Esophagus squamous epithelium (tissue), 5 donors: ENCODE data around the gene CHID1. TPM values are rescaled to one million over a fixed set of nuclear protein-coding genes. Genes with fewer than 3 reads are reported as not detected.

Experiments
- DNase-seq: peaks from one replicate; lab custom pipeline; 2025; lab: John Stamatoyannopoulos, UW
- H3K27ac ChIP-seq, 4 donors: fragments of 200-600 bp; sonication (generic); one replicate each; pipeline ENCODE4 v1.5.1; 2016 to 2019; ENCODE audit warnings: mild to moderate bottlenecking in 1 of 4
- H3K27me3 ChIP-seq, 4 donors: fragments of 200-600 bp; sonication (generic); 1 replicate in 3 of 4; 2 replicates in 1 of 4; pipeline versions ENCODE4 v1.5.1 to v1.6.0; 2017 to 2021; ENCODE audit warnings: antibody characterized with exemption in 1 of 4
- H3K36me3 ChIP-seq, 3 donors: fragments of 200-600 bp; sonication (generic); one replicate each; pipeline ENCODE4 v1.5.1; 2016 to 2019
- H3K4me1 ChIP-seq, 3 donors: fragments of 200-600 bp; sonication (generic); one replicate each; pipeline ENCODE4 v1.5.1; 2017 to 2019
- H3K4me3 ChIP-seq, 4 donors: fragments of 200-600 bp; sonication (generic); 1 replicate in 3 of 4; 2 replicates in 1 of 4; pipeline ENCODE4 v1.5.1; 2016 to 2019; ENCODE audit warnings: mild to moderate bottlenecking in 2 of 4, moderate library complexity in 1 of 4
- H3K9me3 ChIP-seq, 3 donors: fragments of 200-600 bp; sonication (generic); one replicate each; pipeline ENCODE4 v1.5.1; 2016 to 2019
- CTCF ChIP-seq, 6 experiments: fragments of 450-650 bp in 4 of 6; fragments of 200-600 bp in 2 of 6; sonication (generic) in 2 of 6; IDR thresholded peaks; one replicate each; pipeline ENCODE4 v1.5.1; 2016 to 2019; ENCODE audit warnings: antibody characterized with exemption in 6 of 6, mild to moderate bottlenecking in 4 of 6, moderate library complexity in 4 of 6
- POLR2A ChIP-seq, 4 donors: fragments of 450-650 bp; IDR thresholded peaks; one replicate each; pipeline ENCODE4 v1.6.1; 2017; ENCODE audit warnings: antibody characterized with exemption in 4 of 4, mild to moderate bottlenecking in 4 of 4, moderate library complexity in 3 of 4
- WGBS, 2 donors: methylation state at CpG; one replicate each; pipeline ENCODE4 v1.1.5; 2018; 5-methylcytosine and 5-hydroxymethylcytosine counted together
- intact Hi-C: fragments of 100-400 bp; cut with DNase I; formaldehyde crosslinking; loops from one replicate; pipeline ENCODE4 v1.15.0; 2022
- total RNA-seq, 4 donors: library from RNA; depleted of rRNA; stranded (reverse); fragments of >200 nt; gene quantifications; one replicate each; pipeline ENCODE4 v1.1.0, GENCODE V29; 2016
- donor health status: DM: yes; HTN: yes; CAD: no.

CHID1 gene
- total RNA-seq, 4 donors from 2014 or later: 58.2 to 63.4 (median 61.3) TPM

- Histone ChIP-seq H3K4me1 (no peaks in the 10 kb centered on the region), H3K4me3 (no peak overlapping the region), H3K9me3 (no peaks in the 10 kb centered on the region), H3K27me3 (no peaks in the 10 kb centered on the region), H3K27ac (no peak overlapping the region), H3K36me3 (peaks cover 6 to 95% (median 15%) of the 10 kb centered on the region in 3 donors)
- intact Hi-C loops: no loop called here
- WGBS, 2 donors: no CpG with 5 or more reads among the region's 10 CpGs
- TF ChIP-seq POLR2A (IDR thresholded peaks at IDR 0.05) (no peak), CTCF (IDR thresholded peaks at IDR 0.05) (no peak)
- DNase-seq: no peak
Measured at GRCh38 chr11:883527-883926, 27.1 kb downstream of the CHID1 start.

- Histone ChIP-seq H3K4me3 (no peak overlapping the region), H3K9me3 (no peaks in the 10 kb centered on the region), H3K36me3 (peaks cover 6 to 95% (median 8%) of the 10 kb centered on the region in 3 donors), H3K27ac (no peak overlapping the region), H3K27me3 (no peaks in the 10 kb centered on the region), H3K4me1 (no peaks in the 10 kb centered on the region)
- DNase-seq: no peak
- intact Hi-C loops: no loop called here
- TF ChIP-seq CTCF (IDR thresholded peaks at IDR 0.05): no peak
- TF ChIP-seq POLR2A (IDR thresholded peaks at IDR 0.05): no peak
- WGBS, 2 donors: 75 to 90% methylated on average over 7 to 14 of the region's 14 CpGs
Measured at GRCh38 chr11:882596-882995, 28.0 kb downstream of the CHID1 start.

GRCh38 chr11:880447-880846 is 30.2 kb downstream of the CHID1 start:
- Histone ChIP-seq H3K9me3 (no peaks in the 10 kb centered on the region), H3K27ac (no peak overlapping the region), H3K4me1 (peaks cover 0 to 6% (median 0%) of the 10 kb centered on the region in 3 donors), H3K36me3 (peaks cover 6 to 87% (median 8%) of the 10 kb centered on the region in 3 donors), H3K4me3 (no peak overlapping the region), H3K27me3 (no peaks in the 10 kb centered on the region)
- TF ChIP-seq POLR2A (IDR thresholded peaks at IDR 0.05) (no peak), CTCF (IDR thresholded peaks at IDR 0.05) (no peak)
- 70 to 76% methylated on average over 3 to 8 of the region's 14 CpGs for WGBS, 2 donors
- no peak for DNase-seq
- intact Hi-C loops: no loop called here

GRCh38 chr11:877565-877964 is 33.0 kb downstream of the CHID1 start:
- no peak overlapping the region for H3K4me3 ChIP-seq
- WGBS, 2 donors: 100% methylated on average over 1 to 3 of the region's 11 CpGs
- intact Hi-C loops: no loop called here
- no peak for DNase-seq
- TF ChIP-seq CTCF (IDR thresholded peaks at IDR 0.05) (no peak), POLR2A (IDR thresholded peaks at IDR 0.05) (no peak)
- no peaks in the 10 kb centered on the region for H3K9me3 ChIP-seq
- no peaks in the 10 kb centered on the region for H3K27me3 ChIP-seq
- peaks cover 0 to 70% (median 8%) of the 10 kb centered on the region in 3 donors for H3K36me3 ChIP-seq
- H3K27ac ChIP-seq: no peak overlapping the region
- peaks cover 0 to 6% (median 0%) of the 10 kb centered on the region in 3 donors for H3K4me1 ChIP-seq

- peaks cover 0 to 6% (median 0%) of the 10 kb centered on the region in 3 donors for H3K4me1 ChIP-seq
- no peak for DNase-seq
- no peaks in the 10 kb centered on the region for H3K9me3 ChIP-seq
- no peak overlapping the region for H3K27ac ChIP-seq
- no peak for TF ChIP-seq CTCF (IDR thresholded peaks at IDR 0.05)
- no peak for TF ChIP-seq POLR2A (IDR thresholded peaks at IDR 0.05)
- no peaks in the 10 kb centered on the region for H3K27me3 ChIP-seq
- WGBS, 2 donors: no CpG with 5 or more reads among the region's 12 CpGs
- intact Hi-C loops: no loop called here
- no peak overlapping the region for H3K4me3 ChIP-seq
- H3K36me3 ChIP-seq: peaks cover 0 to 60% (median 8%) of the 10 kb centered on the region in 3 donors
Measured at GRCh38 chr11:876545-876944, 34.1 kb downstream of the CHID1 start.
